H1 (cell line): ENCODE data around the gene WEE2. TPM values are rescaled to one million over a fixed set of nuclear protein-coding genes. Genes with fewer than 3 reads are reported as not detected.

Source experiments
- CHD7 ChIP-seq: fragments of 300-600 bp; sonication (generic); IDR thresholded peaks from 2 replicates; pipeline ENCODE4 v1.7.1; 2012; ENCODE audit warnings: low read length, moderate library complexity, mild to moderate bottlenecking, inconsistent platforms; ENCODE audit not compliant: insufficient replicate concordance
- FOSL1 ChIP-seq: IDR thresholded peaks from 2 replicates; pipeline ENCODE4 v1.6.1; 2011; ENCODE audit warnings: mild to moderate bottlenecking, low read depth, low read length, moderate library complexity; ENCODE audit not compliant: insufficient read depth
- JUND ChIP-seq: IDR thresholded peaks from 2 replicates; pipeline ENCODE4 v1.6.1; 2011; ENCODE audit warnings: mild to moderate bottlenecking, improper control_type of control experiment, low read length
- POLR2A ChIP-seq, 2 experiments: IDR thresholded peaks; 1 replicate in 1 of 2; 2 replicates in 1 of 2; pipeline ENCODE4 v1.6.1; 2011; ENCODE audit warnings: low read depth in 2 of 2, low read length in 2 of 2, mild to moderate bottlenecking in 2 of 2; ENCODE audit errors: control extremely low read depth in 1 of 2
- RFX5 ChIP-seq: IDR thresholded peaks from 2 replicates; pipeline ENCODE4 v1.6.1; 2011; ENCODE audit warnings: low read depth, low read length, improper control_type of control experiment, borderline replicate concordance
- SRF ChIP-seq: IDR thresholded peaks from 2 replicates; pipeline ENCODE4 v1.6.1; 2011; ENCODE audit warnings: mild to moderate bottlenecking, low read depth, low read length, moderate library complexity
- TBP ChIP-seq: IDR thresholded peaks from 2 replicates; pipeline ENCODE4 v1.6.1; 2011; ENCODE audit warnings: low read depth, low read length, improper control_type of control experiment
- ZNF274 ChIP-seq: IDR thresholded peaks from 2 replicates; pipeline ENCODE4 v1.7.0; 2012; ENCODE audit warnings: low read length, borderline replicate concordance; ENCODE audit errors: extremely low read depth
- polyA plus RNA-seq, 7 experiments: library from polyadenylated mRNA; depleted of rRNA in 3 of 7; stranded (reverse) in 5 of 7; unstranded in 2 of 7; fragments of >200 nt in 5 of 7; fragments of 200-250 nt in 2 of 7; gene quantifications; 1 replicate in 5 of 7; 2 replicates in 1 of 7; 4 replicates in 1 of 7; pipeline versions ENCODE4 v1.2.1 to v1.2.3, GENCODE V29; 2011 to 2013; ENCODE audit warnings: missing spikeins in 2 of 7, mixed read lengths in 2 of 7
- total RNA-seq: library from RNA; stranded (reverse); fragmentation: NEBNext Ultra II Directional; extraction: Animal tissue kit (Norgen Biotek cat#: 25700); gene quantifications from 2 replicates; pipeline ENCODE4 v1.2.1, GENCODE V29; 2021

The WEE2 gene
- total and polyA plus RNA-seq, 2 of the 8 experiments (the other 6 are each of a cell fraction or from before 2014, with no cell fraction given): 0.02 TPM; not detected in 1

DNA sequence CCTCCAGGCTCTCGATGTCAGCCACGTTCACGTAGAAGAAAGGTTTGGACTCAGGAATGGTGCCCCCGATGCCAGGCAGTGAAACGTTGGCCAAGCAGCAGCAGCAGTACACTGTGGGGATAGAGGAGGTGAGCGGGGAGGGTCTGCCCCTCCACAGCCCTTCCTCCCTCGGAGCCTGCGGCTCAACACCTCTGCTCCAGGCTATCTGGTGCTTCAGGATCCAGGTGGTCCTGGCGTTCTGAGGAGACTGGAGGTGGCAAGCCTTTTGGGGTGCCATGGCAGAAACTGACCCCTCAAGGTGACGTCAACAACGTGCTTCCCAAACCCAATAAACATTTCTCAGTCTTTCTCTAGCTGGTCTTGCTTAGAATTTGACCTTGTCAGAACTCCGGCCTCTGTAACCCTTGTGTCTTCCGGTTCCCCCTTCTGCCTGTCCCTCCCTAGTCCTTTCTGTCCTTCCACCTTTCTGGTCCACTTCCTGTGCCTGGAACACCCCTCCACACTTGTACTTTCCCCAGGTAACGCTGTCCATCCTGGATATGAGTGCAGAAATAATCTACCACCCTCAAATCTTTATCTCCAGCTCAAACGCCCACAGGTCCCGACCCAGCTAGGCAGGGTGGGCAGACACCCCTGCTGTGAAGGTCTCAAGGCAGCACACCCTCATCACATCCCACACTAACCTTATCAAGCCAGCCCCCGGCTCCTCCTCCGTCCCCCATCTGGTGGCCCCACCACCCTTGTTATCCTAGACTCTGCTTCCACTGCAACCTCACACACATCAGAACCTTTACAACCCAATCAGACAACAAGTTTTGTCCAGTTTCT is 42.7 kb upstream of the WEE2 start (continued):
- TF ChIP-seq CHD7 (no peak), TBP (no peak), RFX5 (no peak), FOSL1 (no peak), SRF (no peak), ZNF274 (no peak), JUND (no peak), POLR2A (IDR thresholded peaks at IDR 0.05; ENCODE audit: control extremely low read depth in 1 of 2, low read depth in 2 of 2, low read length in 2 of 2) (no peak)
